Epithelial cell of proximal tubule (primary cell): Measurements from ENCODE around the gene IL4I1. TPM values are rescaled to one million over a fixed set of nuclear protein-coding genes. Genes with fewer than 3 reads are reported as not detected.

Experiments used
- DNase-seq: peaks from one replicate; pipeline ENCODE4 v3.0.0-alpha.2; 2011; ENCODE audit warnings: low read depth
- H3K4me3 ChIP-seq: 2 replicates; pipeline ENCODE4 v1.5.1; 2011; ENCODE audit warnings: low read depth, mild to moderate bottlenecking, low read length
- total RNA-seq: library from RNA; depleted of rRNA; stranded (reverse); fragments of >200 nt; gene quantifications from 2 replicates; pipeline ENCODE4 v1.2.3, GENCODE V29; 2015
- TF ChIP-seq, protein P1 (sequence below): conservative IDR thresholded peaks from 2 replicates; pipeline ENCODE4 v1.5.1; 2012; ENCODE audit warnings: low read depth, mild to moderate bottlenecking, low read length

Gene IL4I1
- total RNA-seq, 1 donor from 2014 or later, result 9.5 TPM

DNA sequence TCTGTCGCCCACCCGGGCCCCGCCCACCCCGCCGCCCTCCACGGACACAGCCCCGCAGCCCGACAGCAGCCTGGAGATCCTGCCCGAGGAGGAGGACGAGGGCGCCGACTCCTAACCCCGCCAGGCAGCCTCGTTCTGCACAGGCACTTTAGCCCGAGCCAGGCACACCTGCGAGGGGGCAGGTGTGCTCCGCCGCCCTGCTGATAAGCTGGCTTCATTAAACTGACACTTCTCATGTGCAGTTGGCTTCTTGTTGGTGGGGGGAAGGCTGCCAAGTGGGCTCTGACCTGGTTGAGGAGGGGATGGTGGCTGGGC, 8.2 kb downstream of the IL4I1 start:
- TF ChIP-seq, protein P1, sequence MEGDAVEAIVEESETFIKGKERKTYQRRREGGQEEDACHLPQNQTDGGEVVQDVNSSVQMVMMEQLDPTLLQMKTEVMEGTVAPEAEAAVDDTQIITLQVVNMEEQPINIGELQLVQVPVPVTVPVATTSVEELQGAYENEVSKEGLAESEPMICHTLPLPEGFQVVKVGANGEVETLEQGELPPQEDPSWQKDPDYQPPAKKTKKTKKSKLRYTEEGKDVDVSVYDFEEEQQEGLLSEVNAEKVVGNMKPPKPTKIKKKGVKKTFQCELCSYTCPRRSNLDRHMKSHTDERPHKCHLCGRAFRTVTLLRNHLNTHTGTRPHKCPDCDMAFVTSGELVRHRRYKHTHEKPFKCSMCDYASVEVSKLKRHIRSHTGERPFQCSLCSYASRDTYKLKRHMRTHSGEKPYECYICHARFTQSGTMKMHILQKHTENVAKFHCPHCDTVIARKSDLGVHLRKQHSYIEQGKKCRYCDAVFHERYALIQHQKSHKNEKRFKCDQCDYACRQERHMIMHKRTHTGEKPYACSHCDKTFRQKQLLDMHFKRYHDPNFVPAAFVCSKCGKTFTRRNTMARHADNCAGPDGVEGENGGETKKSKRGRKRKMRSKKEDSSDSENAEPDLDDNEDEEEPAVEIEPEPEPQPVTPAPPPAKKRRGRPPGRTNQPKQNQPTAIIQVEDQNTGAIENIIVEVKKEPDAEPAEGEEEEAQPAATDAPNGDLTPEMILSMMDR, result no peak
- no peak overlapping the region for H3K4me3 ChIP-seq
- no peak for DNase-seq

DNA sequence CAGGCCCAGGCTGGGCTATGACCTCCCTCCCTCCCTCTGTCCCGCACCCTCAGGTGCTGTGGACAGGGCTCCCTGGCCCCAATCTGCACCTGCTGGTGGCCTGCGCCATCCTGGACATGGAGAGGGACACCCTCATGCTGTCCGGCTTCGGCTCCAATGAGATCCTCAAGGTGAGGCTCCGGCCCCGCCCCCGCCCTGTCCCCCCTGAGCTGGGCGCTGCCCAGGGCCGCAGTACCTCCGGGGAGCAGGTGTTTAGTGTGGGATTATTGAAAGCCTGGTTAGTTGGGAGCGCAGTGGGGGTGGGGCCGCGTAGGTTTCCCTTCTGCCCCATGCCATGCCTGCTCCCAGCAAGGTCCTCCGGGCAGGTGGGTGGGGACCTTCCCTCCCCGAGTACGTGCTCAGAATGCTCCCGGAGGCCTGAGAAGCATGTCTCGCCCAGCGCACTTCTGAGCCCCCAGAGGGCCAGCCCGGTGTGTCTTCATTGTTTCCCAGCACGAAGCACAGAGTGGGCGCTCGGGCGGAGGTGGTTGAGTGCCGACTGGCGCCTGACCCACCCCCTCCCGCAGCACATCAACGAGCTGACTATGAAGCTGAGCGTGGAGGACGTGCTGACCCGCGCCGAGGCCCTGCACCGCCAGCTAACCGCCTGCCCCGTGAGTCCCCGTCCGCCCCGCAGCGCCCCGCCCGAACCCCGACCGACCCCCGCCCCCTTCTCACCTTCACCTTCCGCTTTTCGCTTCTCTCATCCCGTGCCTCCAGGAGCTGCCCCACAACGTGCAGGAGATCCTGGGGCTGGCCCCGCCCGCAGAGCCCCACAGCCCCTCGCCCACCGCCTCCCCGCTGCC, 8.8 kb downstream of the IL4I1 start:
- no peak overlapping the region for H3K4me3 ChIP-seq
- no peak for DNase-seq
- TF ChIP-seq, protein P1, result no peak

DNA sequence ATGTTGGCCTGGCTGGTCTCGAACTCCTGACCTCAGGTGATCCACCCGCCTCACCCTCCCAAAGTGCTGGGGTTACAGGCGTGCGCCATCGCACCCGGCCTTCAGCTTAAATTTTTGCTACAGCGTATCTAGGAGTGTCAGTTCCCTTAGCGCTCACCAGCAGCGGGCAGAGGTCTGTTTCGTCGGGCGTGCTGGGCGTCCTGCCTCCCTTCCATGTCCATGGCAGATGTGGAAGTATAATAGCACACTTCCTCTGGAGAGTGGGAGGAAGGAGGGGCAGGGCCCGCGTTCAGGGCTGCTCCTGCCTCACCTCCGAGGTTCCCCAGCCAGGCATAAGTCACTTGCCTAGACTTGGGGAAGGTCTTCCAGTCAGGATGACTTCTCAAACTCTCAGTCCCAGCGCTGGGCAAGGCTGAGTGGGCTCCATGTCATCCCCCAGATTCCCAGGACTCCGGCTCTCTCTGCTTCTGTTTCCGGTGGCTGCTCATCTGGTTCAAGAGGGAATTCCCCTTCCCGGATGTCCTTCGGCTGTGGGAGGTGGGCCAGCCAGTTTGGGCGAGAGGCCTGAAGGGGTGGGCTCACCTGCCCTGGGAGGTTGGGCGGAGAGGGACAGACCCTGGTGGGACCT, 9.5 kb downstream of the IL4I1 start:
- no peak overlapping the region for H3K4me3 ChIP-seq
- DNase-seq, result no peak
- TF ChIP-seq, protein P1, result no peak

DNA sequence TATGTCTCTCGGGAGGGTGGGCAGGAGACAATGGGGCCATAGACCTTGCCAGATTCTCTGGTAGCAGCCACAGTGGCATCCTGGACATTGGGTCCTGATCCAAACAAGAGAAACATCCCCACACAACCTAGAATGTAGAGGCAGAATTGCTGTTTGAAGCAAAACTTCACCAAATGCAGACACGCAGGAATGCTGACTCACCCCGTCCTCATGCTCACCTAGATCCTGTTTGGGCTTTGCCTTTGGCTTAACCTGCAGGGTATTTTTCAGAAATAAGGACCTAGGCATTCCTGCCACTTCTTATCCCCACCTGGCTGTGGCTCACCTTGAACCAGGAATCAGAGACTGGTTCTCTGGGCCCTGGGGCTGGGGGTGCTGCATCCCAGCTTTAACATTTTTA, 11.9 kb downstream of the IL4I1 start:
- TF ChIP-seq, protein P1, result no peak
- DNase-seq, result no peak
- no peak overlapping the region for H3K4me3 ChIP-seq

DNA sequence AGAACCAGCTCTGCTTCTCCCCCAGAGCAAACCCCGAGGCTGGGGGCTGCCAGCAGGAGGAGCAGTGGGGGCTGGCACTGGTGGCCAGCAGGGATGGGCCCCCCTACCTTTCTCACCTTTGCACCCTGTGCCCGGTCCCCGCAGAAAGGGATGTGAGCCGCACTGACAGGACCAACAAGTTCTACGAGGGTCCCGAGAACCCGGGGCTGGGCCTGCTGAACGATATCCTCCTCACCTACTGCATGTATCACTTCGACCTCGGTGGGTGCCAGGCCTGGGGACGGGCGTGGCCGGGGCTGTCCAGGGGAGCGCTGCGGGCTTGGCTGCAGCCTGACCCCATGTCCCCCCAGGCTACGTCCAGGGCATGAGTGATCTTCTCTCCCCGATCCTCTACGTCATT, 12.6 kb downstream of the IL4I1 start:
- TF ChIP-seq, protein P1, result no peak

DNA sequence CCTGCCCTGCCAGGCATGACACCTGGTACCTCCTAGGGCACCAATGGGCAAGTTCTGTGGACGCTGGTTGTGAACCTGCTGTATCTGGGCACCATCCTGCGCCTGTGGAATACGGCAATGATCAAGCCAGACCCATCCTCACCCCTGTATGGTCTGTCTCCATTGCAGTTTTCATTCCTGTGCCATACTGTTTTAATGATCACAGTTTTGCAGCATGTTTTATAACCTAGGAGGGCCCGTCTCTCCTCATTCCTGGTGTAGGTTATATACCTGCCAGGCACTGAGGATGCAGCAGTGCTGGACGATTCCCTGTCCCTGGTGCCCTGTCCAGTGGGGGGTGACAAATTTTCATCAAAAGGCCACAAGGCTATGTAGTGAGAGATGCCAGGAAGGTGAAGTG, 13.6 kb downstream of the IL4I1 start:
- TF ChIP-seq, protein P1, result no peak
- no peak overlapping the region for H3K4me3 ChIP-seq
- no peak for DNase-seq

More for the DNA sequence above, 12.6 kb downstream of the IL4I1 start:
- no peak for DNase-seq
- H3K4me3 ChIP-seq, result no peak overlapping the region
